ENCODE measurements around the gene NOBOX. TPM values are rescaled to one million over a fixed set of nuclear protein-coding genes. Genes with fewer than 3 reads are reported as not detected.

NOBOX gene
- not detected in 2 replicates for total RNA-seq

- H3K36me3 ChIP-seq (ENCODE audit: control insufficient read depth, insufficient read depth, low read length): no peaks in the 10 kb centered on the region
- no peak for TF ChIP-seq CTCF (IDR thresholded peaks at IDR 0.05; ENCODE audit: insufficient read depth, low read length, poor library complexity, severe bottlenecking)
- H3K4me3 ChIP-seq (ENCODE audit: low read depth, low read length): no peak within 1 kb of the TSS
- DNase-seq (ENCODE audit: low read depth): no peak
- H3K27me3 ChIP-seq (ENCODE audit: control insufficient read depth, insufficient read depth, low read length): no peaks in the 10 kb centered on the region
Measured at GRCh38 chr7:144403649-144404061, at the start of gene NOBOX. TSS of gene NOBOX (minus strand) at chr7:144403693.

GRCh38 chr7:144452064-144452463, 48.6 kb upstream of the NOBOX start:
- Histone ChIP-seq H3K27me3 (ENCODE audit: control insufficient read depth, insufficient read depth, low read length) (no peaks in the 10 kb centered on the region), H3K4me3 (ENCODE audit: low read depth, low read length) (no peak overlapping the region), H3K36me3 (ENCODE audit: control insufficient read depth, insufficient read depth, low read length) (no peaks in the 10 kb centered on the region)
- DNase-seq (ENCODE audit: low read depth): no peak
- no peak for TF ChIP-seq CTCF (IDR thresholded peaks at IDR 0.05; ENCODE audit: insufficient read depth, low read length, poor library complexity, severe bottlenecking)

- no peak for DNase-seq (ENCODE audit: low read depth)
- no peak for TF ChIP-seq CTCF (IDR thresholded peaks at IDR 0.05; ENCODE audit: insufficient read depth, low read length, poor library complexity, severe bottlenecking)
- no peaks in the 10 kb centered on the region for H3K27me3 ChIP-seq (ENCODE audit: control insufficient read depth, insufficient read depth, low read length)
- no peak overlapping the region for H3K4me3 ChIP-seq (ENCODE audit: low read depth, low read length)
- no peaks in the 10 kb centered on the region for H3K36me3 ChIP-seq (ENCODE audit: control insufficient read depth, insufficient read depth, low read length)
Measured at GRCh38 chr7:144445590-144445989, 42.1 kb upstream of the NOBOX start.

- no peak for TF ChIP-seq CTCF (IDR thresholded peaks at IDR 0.05; ENCODE audit: insufficient read depth, low read length, poor library complexity, severe bottlenecking)
Measured at GRCh38 chr7:144439717-144440205, 36.3 kb upstream of the NOBOX start.

GRCh38 chr7:144438759-144439158, 35.3 kb upstream of the NOBOX start:
- TF ChIP-seq CTCF (IDR thresholded peaks at IDR 0.05; ENCODE audit: insufficient read depth, low read length, poor library complexity, severe bottlenecking): no peak
- no peak for DNase-seq (ENCODE audit: low read depth)
- Histone ChIP-seq H3K27me3 (ENCODE audit: control insufficient read depth, insufficient read depth, low read length) (no peaks in the 10 kb centered on the region), H3K4me3 (ENCODE audit: low read depth, low read length) (no peak overlapping the region), H3K36me3 (ENCODE audit: control insufficient read depth, insufficient read depth, low read length) (no peaks in the 10 kb centered on the region)

More at GRCh38 chr7:144439717-144440205, 36.3 kb upstream of the NOBOX start:
- Histone ChIP-seq H3K27me3 (ENCODE audit: control insufficient read depth, insufficient read depth, low read length) (no peaks in the 10 kb centered on the region), H3K36me3 (ENCODE audit: control insufficient read depth, insufficient read depth, low read length) (no peaks in the 10 kb centered on the region), H3K4me3 (ENCODE audit: low read depth, low read length) (no peak overlapping the region)
- no peak for DNase-seq (ENCODE audit: low read depth)
